ENCODE data around the gene TBXAS1.

TBXAS1 gene

GRCh38 chr7:140025241-140025640, 196.2 kb downstream of the TBXAS1 start:
- no peak for DNase-seq (ENCODE audit: low read depth)

DNA sequence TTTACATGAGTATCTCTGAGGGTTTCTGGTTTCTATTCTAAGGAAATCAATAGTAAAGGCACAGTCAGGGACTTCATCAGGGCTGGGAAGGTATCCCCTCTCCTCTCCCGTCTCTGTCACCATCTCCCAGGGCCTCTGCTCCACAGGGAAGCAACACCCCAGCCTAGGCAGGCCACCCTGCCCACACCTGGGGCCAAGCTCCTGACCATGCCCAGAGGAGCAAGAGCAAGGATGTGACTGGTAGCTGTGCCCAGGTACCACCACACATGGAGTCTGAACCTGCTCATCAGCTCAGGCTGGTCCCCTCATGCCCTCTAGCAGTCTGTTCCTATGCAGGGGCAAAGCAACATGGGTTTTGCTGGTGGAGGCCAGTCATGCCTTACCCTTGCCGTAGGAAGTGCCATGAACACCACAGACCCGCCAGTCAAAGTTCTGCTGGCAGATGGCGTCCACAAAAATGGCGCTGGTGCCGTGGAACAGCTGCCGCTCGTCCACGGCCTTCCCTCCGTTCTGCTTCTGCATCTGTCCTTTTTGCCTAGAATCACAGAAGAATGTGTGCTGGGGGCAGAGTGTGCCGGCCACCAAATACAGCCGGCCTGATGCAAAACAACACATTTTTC, 196.9 kb downstream of the TBXAS1 start:
- no peak for DNase-seq (ENCODE audit: low read depth)

GRCh38 chr7:140026935-140027334, 197.9 kb downstream of the TBXAS1 start:
- no peak for DNase-seq (ENCODE audit: low read depth)

- DNase-seq (ENCODE audit: low read depth): no peak
Measured at GRCh38 chr7:140027858-140028257, 198.8 kb downstream of the TBXAS1 start.

GRCh38 chr7:140028311-140028710, 199.2 kb downstream of the TBXAS1 start:
- no peak for DNase-seq (ENCODE audit: low read depth)

- no peak for DNase-seq (ENCODE audit: low read depth)
Measured at GRCh38 chr7:140029072-140029471, 200.0 kb downstream of the TBXAS1 start.

GRCh38 chr7:140031364-140031763, 202.3 kb downstream of the TBXAS1 start:
- no peak for DNase-seq (ENCODE audit: low read depth)

DNA sequence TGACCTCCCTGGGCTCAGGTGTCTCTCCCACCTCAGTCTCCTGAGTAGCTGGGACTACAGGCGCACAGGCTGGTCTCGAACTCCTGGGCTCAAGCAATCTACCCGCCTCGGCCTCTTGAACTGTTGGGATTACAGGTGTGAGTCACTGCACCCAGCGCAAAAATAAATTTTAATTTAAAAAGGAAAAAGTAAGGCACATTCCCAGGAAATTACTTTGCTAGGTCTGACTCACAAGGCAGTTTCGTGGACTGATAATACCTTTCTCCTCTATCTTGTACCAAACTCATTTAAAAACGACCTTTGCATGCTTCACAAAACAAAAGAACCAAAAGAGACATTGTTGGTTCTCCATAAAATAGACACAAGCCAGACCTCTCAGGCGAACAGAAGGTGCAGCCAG, 204.0 kb downstream of the TBXAS1 start:
- no peak for DNase-seq (ENCODE audit: low read depth)

DNA sequence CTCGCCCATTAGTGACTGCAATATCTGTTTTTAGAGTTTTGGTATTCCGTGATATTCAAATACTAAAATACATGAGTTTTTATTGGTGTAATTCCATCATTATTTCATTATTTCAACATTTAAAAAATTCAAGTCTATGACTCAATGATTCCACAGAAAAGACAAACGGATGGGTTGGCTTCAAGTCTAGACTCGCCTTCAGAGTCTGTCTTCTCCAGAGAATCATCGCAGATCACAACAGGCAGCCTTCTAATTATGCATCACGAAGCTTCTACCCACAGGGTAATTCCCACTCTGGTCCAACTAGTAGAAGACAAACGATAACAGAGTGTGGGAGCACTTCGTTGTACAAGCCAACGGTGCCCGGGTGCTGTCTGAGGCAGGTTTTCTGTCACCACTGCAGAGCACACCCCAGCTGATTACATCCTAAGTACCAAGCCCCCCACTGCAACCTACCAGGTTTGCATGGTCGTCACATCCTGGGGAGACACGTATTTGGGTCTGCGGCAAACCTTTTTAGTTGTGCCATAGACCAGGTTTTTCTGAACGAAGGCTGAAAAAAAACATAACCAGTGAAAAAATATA, 204.8 kb downstream of the TBXAS1 start:
- no peak for DNase-seq (ENCODE audit: low read depth)

GRCh38 chr7:140034421-140034820, 205.4 kb downstream of the TBXAS1 start:
- no peak for DNase-seq (ENCODE audit: low read depth)

DNA sequence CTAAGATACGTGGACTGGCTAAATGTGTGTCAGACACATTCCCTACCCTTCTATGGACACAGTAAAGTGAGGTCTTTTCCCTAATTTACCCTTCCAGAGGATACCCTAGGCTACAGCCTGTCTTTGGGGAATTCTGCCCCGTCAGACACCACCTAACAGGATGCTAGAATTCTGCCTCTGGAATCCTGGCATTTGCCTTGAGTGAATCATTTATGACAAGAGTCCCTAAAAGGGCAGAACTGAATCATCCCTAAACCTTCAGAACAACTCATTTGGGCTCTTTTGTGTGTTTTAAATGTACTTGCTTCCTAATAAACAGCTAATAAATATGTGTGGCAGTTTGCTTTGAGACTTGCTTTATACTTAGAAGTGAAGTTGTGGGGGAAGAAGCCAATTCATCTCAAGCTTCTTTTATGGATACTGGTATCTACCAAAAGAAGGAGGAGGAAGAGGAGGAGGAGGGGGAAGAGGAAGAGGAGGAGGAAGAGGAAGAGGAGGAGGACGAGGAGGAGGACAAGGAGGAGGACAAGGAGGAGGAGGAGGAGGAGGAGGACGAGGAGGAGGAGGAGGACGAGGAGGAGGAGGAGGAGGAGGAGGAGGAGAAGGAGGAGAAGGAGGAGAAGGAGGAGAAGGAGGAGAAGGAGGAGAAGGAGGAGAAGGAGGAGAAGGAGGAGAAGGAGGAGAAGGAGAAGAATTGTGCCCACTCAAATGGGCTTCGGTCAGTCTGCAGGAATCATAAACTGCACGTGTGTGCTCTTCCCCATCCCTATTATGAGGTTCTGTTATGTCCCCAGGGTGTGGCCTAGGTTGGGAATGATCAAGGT, 206.5 kb downstream of the TBXAS1 start:
- no peak for DNase-seq (ENCODE audit: low read depth)

- DNase-seq (ENCODE audit: low read depth): no peak
Measured at GRCh38 chr7:140036224-140036962, 207.3 kb downstream of the TBXAS1 start.

GRCh38 chr7:140039066-140039465, 210.0 kb downstream of the TBXAS1 start:
- DNase-seq (ENCODE audit: low read depth): no peak

- DNase-seq (ENCODE audit: low read depth): no peak
Measured at GRCh38 chr7:140039896-140040295, 210.8 kb downstream of the TBXAS1 start.

GRCh38 chr7:140041659-140042385, 212.8 kb downstream of the TBXAS1 start:
- no peak for DNase-seq (ENCODE audit: low read depth)

DNA sequence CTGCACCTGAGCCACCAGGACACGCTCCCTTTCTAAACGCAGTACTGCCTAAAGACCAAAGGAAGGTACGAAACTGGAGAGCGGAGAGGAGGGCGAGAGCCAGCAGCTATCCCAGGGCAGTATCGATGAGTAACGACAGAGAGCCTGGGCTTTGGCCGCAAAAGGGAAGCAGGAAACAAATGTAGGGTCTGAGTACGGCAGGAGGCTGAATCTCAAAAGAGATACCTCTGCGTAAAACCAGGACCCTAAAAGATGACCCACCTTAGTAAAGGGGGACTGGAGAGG, 213.3 kb downstream of the TBXAS1 start:
- no peak for DNase-seq (ENCODE audit: low read depth)

GRCh38 chr7:140044251-140044650, 215.2 kb downstream of the TBXAS1 start:
- DNase-seq (ENCODE audit: low read depth): no peak

DNA sequence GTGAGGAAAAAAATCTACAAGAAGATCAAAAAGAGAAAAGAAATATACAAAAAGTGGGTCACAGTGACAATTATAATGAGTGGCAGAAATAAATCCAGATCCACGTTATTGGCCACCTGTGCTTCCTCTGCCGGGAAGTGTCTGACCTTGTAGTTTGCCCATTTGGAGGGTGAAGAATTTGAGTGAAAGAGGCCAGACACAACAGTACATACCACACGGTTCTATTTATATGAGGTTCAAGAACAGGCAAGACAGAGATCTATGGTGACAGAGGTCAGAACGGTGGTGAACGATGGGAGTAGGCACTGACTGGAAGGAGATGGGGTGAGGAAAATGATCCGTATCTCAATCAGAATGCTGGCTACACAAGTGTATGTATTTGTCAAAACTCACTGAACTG, 216.6 kb downstream of the TBXAS1 start:
- no peak for DNase-seq (ENCODE audit: low read depth)

DNA sequence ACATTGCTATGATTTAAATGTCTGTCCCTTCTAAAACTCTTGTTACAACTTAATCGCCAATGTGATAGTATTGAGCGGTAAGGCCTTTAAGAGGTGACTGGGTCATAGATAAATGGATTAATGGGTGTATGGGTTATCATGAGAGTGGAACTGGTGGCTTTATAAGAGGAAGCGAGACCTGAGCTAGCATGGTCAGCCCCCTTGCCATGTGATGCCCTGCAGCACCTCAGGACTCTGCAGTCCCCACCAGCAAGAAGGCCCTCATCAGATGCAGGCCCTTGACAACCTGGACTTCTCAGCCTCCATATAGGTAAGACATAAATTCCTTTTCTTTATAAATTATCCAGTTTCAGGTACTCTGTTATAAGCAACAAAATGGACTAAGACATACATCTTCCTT, 218.1 kb downstream of the TBXAS1 start:
- no peak for DNase-seq (ENCODE audit: low read depth)

GRCh38 chr7:140048138-140048537, 219.1 kb downstream of the TBXAS1 start:
- no peak for DNase-seq (ENCODE audit: low read depth)

DNA sequence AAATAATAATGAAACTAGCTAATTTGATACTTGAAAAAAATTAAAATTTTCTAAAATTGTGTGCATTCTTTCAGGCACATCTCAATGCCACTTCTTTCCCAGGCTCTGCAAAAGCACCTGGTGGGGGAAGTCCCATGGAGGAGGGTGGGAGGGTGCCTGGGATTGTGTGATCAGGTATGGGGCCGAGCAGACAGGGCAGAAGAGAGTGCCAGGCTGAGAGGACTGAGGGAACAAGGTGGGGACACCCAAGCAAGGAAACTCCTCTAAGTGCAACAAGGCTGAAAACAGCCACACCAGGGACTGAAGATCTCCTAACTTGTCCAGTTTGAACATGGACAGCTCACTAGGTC, 219.9 kb downstream of the TBXAS1 start:
- no peak for DNase-seq (ENCODE audit: low read depth)

- no peak for DNase-seq (ENCODE audit: low read depth)
Measured at GRCh38 chr7:140049339-140050024, 220.4 kb downstream of the TBXAS1 start.

Measured in CMK (cell line).